GM18907 (cell line): ENCODE results near the gene CHMP4A.

Experiments used
- ATAC-seq: cut with Tn5 transposase; IDR thresholded peaks from one replicate; pipeline ENCODE4 v1.9.1; 2021; ENCODE audit warnings: mild to moderate bottlenecking, moderate library complexity; ENCODE audit not compliant: unreplicated experiment

CHMP4A gene

DNA sequence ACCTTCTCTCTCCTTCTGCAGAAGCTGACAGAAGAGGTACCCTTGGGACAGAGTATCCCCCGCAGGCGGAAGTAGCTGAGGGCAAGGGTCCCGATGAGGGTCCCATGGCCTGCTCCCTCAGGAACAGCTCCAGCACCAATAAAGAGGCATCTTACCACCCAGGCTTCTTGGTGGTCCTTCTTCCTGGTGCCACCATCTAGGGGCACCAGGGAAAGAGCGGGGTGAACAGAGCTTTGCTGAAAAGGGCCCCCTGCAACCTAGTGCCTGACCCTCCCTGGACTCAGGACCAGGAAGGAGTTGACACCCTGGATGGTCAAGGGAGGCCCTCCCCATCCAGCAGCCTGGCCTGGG lies 52.8 kb downstream of the CHMP4A start:
- peak; percentile 4 for ATAC-seq

DNA sequence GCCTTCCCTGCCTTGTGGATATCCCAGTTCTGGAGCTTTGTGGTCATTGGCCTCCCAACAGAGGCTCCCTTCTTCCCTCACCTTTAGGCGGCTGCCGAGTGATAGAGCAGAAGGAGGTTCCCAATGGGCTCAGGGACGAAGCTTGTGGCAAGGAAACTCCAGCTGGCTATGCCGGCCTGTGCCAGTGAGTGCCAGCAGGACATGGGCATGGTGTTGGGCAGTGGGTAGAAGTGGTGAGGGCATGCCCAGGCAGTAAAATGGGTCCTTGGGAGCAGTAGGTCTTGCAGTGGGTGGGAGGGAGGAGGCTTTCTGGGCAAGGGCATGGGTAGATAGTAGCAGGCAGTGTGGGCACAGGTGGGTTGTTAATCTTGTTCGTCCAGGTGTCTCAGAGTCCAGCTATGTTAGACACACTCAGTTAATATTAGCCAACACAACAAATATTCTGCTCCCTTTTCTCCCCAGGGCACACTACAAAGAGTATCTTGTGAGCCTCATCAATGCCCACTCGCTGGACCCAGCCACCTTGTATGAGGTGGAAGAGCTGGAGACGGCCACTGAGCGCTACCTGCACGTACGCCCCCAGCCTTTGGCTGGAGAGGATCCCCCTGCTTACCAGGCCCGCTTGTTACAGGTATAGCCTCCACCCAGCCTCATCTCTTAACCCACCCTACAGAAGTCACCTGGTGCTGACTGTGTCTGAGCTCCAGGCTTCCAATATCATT lies 53.4 kb downstream of the CHMP4A start:
- no peak for ATAC-seq
